HG03571 (cell line): ENCODE measurements around the gene AGR3.

ENCODE experiments used
- ATAC-seq: cut with Tn5 transposase; IDR thresholded peaks from one replicate; pipeline ENCODE4 v1.9.1; 2021; ENCODE audit not compliant: unreplicated experiment

AGR3 gene

DNA sequence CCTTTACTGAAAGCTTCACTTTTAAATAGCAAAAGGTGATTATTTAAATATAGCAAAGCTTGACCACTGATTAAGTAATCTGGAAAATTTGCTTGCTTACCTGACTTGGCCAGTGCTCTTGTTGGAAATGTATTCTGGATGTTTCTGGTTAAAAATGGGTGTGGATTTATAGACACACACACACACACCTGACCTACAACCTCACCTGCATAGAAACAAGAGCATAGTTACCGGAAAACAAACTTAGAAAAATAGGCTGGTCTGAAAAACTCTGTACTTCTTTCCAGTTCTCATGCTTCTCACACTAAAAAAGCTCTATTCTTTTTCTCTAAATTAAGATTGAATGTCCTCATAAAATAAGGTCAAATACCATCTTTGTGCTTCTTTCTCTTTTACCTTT, at the start of gene AGR3:
Gene AGR3 (minus strand): TSS at position 140 of the 400 bp plus-strand sequence. CDS start 3,365 bp downstream, outside the sequence.
- no peak for ATAC-seq

DNA sequence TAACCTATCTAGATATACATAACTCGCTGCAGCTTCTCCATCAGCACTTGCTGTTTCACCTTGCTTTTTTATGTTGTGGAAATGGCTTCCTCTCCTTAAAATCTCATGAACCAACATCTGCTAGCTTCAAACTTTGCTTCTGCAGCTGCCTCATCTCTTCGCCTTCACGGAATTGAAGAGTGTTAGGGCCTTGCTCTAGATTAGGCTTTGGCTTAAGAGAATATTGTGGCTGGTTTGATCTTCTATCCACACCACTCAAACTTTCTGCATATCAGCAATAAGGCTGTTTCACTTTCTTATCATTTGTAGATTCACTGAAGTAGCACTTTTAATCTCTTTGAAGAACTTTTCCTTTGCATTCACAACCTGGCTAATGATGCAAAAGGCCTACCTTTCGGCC, 49.2 kb upstream of the AGR3 start:
- no peak for ATAC-seq

DNA sequence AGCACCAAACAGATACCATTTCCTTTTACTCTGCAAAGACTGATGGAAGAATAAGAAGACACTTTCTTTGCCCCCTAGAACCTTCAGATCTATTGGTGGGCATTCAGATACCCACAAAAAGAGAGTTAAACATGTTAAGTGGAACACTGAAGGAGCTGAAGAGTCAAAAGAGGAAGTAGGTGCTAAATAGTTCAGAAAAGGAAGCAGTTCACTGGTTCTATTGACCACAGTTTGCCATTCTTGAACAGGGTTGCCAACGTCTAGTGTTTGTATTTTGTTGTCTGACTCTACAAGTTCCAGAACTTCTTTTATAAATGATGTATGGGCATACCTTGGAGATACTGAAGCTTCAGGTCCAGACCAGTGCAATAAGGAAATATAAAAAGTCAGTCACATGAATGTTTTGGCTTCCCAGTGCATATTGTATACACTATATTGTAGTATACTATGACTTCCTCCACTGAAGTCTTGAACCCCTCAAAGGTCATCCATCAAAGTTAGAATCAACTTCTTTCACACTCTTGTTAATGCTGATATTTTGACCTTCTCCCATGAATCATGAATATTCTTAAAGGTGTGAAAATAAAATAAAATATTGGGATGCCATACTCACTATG, 47.5 kb upstream of the AGR3 start:
- ATAC-seq: peak; percentile 89

DNA sequence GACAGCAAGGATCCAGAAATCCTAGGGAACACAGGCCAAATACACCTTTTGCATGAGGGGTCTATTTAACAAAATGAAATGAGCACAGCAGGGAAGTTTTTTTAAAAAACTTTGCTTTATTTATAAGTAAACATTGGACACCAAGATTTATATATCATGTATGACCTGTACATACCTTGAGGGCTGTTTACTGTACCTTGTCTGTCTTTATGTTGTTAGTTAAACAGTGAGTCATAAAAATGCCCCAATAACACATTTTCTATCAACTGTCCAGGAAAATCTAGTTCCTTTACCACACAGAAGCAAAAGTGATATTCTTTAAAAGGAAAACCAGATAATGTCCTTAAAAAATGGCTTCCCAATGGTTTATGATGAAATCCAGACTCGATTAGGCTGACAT, 45.1 kb upstream of the AGR3 start:
- no peak for ATAC-seq

DNA sequence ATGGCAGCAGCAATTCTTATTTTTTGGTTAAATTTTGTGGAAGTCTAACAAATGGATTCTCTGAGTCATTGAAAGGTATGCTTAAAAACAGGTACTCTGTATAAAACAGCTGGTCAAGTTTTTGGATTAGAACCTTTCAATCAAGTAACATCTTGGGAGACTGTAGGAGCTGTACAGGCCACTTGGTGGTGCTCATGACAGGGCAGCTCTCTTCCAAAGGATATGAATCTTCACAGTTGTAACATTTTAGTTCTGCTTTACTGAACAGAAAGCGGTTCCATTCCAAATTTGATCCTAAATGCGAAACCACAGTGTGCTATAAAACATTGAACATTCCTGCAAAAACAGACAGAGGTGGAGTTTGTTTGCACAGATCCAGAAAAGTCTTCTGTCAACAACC, 44.5 kb upstream of the AGR3 start:
- ATAC-seq: peak; percentile 43

DNA sequence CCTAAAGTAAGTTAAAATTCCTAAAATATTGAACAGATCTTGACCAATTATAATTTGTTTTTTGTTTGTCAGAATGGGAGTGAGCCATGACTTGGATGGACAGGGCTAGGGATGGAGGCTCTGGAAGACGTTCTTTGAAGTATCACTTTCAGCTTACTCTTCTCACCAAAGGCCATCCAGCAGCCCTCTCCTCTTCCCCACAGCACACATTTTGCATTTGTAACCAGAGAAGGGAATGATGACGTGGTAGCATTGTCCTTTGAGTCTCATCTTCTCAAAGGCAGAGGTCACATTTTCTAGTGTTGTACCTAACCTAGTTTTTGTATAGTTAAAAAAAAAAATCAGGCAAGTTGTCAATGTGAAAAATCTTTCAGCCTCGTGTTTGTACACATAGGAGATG, 43.8 kb upstream of the AGR3 start:
- ATAC-seq: no peak

DNA sequence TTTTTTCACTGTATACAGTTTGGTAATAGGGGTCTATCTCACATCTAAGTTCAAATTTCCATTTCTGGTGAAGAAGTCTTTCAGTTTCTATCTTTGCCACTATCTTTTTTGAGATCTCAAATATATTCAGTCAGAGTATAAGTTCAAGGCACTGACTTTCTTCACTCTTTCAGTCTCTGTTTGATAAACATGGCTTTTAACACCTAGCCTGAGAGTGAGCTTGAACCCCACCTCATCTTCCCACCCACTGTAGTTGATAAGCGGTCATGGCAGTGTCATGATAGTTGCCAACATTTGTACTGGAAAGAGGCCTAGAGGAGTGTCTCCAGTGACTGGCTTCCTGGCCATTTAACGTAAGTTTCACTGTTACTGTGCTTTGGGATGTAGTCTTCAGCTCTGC, 41.2 kb upstream of the AGR3 start:
- no peak for ATAC-seq

DNA sequence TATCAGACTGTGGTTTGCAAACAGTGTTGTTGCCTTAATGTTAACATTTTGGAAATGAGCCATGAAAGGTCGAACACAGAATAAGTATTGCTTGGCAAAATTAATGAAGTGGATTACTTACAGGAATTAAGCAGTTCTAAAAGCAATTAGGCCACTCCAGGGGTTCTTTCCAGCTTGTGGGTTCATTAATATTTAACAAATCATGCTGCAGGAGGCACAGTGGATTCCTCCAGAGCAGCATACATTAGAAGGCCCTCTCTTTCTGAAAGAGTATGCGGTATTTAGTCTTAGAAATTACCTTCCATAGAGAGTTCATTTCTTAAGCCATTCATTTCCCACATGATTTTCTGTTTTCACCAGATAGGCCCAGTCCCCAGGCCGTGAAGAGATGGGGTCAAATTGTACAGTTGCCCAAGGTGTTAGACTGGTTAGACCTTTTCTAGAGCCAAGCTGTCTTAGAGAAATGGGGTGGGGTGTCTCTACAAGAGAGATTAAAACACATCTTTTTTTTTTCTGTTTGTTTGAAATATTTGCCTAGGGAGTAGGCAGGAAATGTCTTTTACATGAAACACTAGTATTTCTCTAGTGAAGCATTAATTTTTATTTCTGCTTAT, 40.0 kb upstream of the AGR3 start:
- ATAC-seq: no peak

DNA sequence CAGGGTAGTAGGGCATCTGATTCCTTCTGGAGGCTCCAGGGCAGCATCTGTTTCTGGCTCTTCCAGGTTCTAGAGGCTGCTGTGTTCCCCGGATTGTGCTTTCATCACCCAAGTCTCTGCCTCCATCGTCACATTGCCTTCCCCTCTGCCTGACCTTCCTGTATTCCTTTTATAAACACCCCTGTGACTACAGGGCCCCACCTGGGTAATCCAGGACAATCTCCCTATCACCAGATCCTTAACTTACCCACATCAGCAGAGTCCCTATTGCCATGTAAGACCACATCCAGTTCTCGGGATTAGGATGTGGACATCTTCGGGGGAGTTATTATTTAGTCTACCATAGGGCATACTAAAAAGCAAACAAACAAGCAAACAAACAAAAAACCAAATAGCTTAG, 39.4 kb upstream of the AGR3 start:
- no peak for ATAC-seq

DNA sequence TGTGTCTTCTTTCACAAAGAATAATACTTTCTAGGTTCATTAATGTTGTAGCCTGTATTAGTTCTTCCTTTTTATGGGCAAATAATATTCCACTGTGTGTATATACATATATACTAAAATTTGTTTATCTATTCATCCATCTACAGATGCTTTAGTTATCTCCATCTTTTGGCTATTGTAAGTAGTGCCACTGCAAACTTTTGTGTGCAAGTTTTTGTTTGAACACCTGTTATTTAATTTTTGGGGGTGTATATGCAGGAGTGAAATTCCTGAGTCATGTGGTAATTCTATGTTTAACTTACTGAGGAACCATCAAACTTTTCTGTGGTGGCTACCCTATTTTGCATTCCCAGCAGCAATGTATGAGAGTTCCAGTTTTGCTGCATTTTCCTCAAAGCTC, 37.7 kb upstream of the AGR3 start:
- ATAC-seq: no peak

DNA sequence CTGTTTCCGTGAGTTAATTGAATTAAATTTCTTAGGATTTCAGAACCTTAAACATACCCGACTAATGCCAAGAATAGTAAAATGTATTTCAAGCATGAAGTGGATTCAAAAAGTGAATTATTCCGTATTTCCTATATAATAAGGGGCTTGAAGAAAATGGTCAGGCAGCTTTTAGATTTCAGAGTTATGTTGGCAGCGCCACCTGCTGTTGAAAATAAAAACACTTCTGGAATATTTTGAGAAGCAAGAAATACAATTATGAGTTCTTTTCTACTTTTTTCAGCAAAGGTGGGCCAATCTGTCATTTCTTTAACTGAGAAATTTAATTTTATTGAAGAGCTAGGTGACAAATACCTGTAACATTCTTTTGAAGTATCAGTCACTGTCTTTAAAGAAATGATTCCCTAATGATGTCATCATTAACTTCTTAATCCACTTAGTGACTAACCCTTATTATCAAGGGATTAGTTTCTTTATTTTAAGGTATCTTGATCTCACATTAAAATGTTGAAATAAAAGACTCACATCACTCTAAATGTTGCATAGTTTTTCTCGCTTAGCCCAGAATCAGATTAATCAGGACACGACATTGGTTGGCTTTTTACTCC, 36.6 kb upstream of the AGR3 start:
- no peak for ATAC-seq

DNA sequence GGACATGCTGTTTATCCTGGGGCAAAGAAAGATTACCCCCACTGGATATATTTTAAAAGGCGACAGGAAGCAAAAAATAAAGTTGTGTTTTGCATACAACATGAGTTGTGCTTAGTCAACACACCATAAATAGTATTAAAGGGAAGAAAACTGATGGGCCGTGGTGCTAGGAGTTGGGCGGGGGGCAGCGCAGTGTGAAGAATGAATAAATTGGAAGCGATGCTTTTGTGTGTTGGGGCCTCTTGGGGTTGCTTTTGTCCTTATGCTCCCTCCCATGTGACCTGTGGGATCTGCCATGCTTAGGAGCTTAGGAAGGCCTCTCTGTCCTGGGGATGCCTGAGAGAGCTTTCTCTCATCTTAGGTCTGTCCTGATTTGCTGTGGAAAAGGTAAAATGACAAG, 35.0 kb upstream of the AGR3 start:
- no peak for ATAC-seq

DNA sequence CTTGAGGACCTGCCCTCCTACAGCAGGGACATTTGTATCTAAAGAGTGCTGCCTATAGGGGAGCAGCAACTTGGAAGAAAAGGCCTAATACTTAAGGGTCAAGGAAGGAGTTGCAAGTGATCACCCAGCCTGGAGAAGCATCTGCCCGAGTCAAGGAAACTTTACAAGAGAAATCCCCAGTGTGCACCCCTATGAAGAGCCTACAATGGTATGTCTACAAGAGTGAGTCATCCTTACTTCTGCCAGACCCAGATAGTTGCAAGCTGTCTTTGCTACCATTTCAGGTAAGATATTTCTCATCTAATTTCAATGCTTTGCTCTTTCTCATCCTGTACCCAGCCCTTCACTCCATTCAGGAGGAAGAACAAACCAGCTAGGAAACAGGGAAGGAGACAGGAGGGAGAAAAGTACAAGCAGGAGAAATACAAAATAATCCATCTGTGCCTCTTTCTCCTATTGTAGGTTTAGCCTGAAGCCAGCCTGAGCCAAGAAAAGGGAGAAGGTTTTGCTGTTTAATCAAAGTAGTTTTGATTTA, 34.4 kb upstream of the AGR3 start:
- ATAC-seq: no peak

DNA sequence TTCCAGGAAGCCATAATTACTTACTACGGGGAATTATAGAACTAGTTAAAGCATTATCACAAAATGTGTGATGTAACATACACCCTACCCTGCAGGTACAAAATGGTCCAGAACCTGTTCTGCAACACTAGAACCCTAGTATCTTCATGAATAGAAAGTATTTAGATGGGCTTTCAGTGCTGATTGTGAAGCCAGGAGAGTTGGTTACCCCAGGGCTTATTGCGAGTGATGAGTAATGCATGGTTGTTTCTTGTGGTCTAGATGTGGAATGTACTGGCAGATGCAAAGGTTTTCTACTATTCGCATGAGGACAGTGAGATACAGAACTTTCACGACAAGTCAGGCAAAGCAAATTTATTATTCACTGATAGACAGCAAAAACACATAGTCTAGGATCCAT, 33.6 kb upstream of the AGR3 start:
- ATAC-seq: no peak

DNA sequence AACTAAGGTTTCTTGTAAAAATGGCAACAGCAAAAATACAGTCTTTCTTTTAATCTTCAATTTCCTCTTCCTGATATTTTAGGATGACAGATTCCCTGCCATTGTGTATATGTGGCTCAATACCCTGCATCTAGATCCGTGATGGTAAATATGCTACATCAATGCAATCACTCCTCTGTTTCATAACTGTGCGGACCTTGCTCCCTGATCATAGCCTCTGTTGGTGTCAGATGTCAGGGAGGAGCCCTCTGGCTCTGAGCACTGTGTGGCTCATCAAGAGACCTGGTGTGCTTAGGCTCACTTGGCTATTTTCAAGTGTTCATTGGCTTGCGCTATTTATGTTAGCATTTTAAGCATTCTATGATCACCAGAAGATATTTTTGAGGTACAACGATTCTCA, 33.0 kb upstream of the AGR3 start:
- ATAC-seq: no peak

DNA sequence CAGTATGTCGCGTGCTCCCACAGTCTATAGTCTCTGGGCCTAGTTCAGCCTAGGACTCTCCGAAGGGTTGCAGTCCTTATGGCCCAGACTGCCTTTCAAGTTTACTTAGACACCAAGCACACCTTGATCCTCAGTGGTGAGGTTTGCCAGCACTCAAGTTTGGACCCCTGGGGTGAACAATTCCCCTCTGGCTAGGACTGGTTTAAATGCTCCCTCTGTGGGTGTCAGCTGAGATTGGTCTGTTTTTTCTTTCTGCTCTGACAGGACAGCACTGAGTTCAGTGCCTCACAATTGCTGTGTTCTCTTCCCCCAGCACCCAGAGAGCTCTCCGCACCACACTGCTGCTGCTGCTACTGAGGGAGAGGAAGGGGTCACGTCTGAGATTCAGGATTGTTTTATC, 31.9 kb upstream of the AGR3 start:
- ATAC-seq: no peak

DNA sequence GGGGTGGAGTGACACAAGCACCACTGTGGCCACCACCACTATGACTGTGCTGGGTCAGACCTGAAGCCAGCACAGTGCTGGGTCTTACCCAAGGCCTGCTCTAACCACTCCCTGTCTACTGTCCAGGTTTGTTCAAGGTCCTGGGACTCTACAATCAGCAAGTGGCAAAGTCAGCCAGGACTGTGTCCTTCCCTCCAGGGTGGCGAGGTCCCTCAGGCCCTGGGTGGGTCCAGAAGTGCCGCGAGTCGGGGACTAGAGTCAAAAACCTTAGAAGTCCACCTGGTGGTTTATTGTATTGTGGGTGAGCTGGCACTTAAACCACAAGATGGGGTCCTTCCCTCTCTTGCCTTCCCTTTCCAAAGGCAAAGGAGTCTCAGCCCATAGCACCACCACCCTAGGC, 30.8 kb upstream of the AGR3 start:
- ATAC-seq: no peak

DNA sequence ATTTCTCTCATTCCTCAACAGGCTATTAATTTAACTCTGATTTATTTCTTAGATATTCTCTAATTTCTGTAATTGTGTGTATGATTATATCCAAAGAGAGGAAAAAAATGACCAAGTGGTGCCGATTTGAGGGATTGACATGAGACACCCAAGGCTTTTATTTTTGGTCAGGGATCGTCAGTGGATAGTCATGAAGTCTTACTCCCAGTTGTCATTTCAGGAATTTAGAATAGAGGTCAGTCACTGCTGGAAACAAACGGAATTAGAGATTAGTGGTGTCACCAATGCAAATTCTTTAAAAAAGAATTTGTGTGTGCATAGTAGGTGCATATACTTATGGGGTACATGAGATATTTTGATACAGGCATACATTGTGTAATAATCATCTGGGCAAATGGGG, 26.8 kb upstream of the AGR3 start:
- ATAC-seq: no peak

DNA sequence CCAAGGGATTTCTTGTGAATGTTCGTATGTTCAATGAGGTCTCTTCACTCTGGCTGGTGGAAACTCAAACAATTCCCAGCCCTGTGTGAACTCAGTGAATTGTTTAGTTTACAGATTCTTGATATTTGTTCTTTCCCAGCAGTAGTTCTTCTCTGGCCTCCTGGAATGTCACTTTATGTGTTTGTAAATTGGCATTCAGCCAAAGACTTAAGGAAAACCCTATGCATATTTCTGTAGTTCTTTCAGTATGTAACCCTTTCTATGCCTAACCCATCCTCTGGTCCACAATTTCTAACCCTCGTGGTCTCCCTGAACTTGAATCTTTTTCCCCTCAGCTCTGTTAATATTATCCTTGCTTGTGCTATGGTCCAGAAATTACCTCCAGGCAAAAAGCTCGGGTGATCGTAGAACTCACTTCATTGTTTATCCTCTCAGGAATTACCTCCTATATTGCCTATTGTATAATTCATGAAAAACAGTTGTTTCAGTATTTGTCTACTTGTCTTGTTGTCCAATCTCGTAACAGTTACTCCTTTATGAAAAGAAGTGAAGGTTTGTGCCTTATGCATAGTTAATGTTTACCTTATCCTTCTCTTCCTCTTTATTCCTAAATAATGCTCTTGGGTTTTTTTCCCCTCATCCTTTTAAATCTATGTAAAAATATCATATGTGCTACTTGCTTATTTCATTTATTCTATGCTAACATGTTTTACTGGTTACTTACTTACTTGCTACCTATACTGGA, 23.7 kb upstream of the AGR3 start:
- no peak for ATAC-seq

DNA sequence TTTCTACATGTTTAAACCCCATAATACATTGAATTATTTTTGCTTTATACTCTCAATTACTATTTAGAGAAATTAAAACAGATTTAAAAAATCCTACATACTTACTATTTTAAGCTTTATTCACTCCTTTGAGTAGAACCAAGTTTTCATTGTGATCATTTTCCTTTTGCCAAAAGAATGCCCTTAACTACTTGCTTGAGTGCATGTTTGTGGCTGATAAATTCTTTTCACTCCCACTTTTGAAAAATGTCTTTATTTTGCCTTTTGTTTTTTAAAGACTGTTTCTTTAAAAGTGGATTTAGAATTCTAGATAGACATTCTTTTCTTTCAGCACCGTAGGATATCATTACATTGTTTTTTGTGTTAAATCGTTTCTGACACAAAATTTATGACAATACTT, 22.3 kb upstream of the AGR3 start:
- ATAC-seq: no peak

DNA sequence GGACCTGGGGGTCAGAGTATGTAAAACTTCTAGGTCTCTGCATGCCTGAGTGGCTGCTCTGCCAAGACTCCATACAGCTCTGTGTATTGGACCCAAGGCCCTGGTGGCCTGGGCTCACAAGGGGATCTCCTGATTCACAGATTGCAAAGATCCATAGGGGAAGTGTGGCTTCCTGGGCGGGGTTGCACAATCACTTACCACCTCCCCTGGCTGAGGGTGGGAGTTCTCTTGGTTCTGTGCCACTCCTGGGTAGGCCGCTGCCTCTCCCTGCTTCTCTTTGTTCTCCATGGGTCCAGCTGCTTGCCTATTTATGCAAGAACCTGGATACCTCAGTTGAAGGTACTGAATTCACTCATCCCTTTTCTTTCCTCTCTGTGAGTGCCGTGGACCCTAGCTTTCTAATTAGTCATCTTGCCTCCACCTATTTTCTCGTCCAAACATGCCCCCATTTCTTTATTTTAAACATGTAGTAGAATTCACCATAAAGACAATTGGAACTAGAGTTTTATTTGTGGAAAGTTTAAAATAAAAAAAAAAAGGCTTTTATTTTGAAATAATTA, 18.5 kb upstream of the AGR3 start:
- ATAC-seq: no peak
